HepG2 (cell line): ENCODE measurements around the gene LTA4H.

Experiments used
- CREB1 ChIP-seq, 2 experiments: fragments of 450-650 bp in 1 of 2; IDR thresholded peaks; 2 replicates each; pipeline ENCODE4 v1.6.1; 2016 to 2017; ENCODE audit warnings: control low read depth in 1 of 2, mild to moderate bottlenecking in 1 of 2, missing compliant biosample characterization in 1 of 2, missing genetic modification characterization in 1 of 2
- ELF4 ChIP-seq: sonication (generic); formaldehyde crosslinking; IDR thresholded peaks from 2 replicates; pipeline ENCODE4 v1.5.0; 2020; ENCODE audit warnings: missing genetic modification reagents, mild to moderate bottlenecking, moderate library complexity, borderline replicate concordance
- ETS1 ChIP-seq: sonication (generic); formaldehyde crosslinking; IDR thresholded peaks from 2 replicates; pipeline ENCODE4 v1.4.0; 2020; ENCODE audit warnings: missing genetic modification reagents
- FOXK1 ChIP-seq: sonication (generic); formaldehyde crosslinking; IDR thresholded peaks from 2 replicates; pipeline ENCODE4 v1.4.0; 2020; ENCODE audit warnings: low read depth, missing genetic modification reagents, borderline replicate concordance
- IKZF4 ChIP-seq: sonication (generic); formaldehyde crosslinking; IDR thresholded peaks from 2 replicates; pipeline ENCODE4 v1.5.1; 2020; ENCODE audit warnings: borderline replicate concordance, mild to moderate bottlenecking, low read depth, missing genetic modification reagents; ENCODE audit errors: not compliant biosample characterization
- IRF1 ChIP-seq: sonication (generic); formaldehyde crosslinking; IDR thresholded peaks from 2 replicates; pipeline ENCODE4 v1.4.0; 2020; ENCODE audit warnings: low read depth, mild to moderate bottlenecking, missing genetic modification reagents
- RXRA ChIP-seq: sonication (generic); formaldehyde crosslinking; IDR thresholded peaks from 2 replicates; pipeline ENCODE4 v1.5.1; 2020; ENCODE audit warnings: missing genetic modification reagents
- ZNF205 ChIP-seq: IDR thresholded peaks from 2 replicates; pipeline ENCODE4 v1.6.1; 2018; ENCODE audit warnings: missing biosample characterization, missing genetic modification reagents
- ZNF557 ChIP-seq: sonication (generic); formaldehyde crosslinking; IDR thresholded peaks from 2 replicates; pipeline ENCODE4 v1.4.0; 2020; ENCODE audit warnings: missing genetic modification reagents
- ZNF660 ChIP-seq: sonication (generic); formaldehyde crosslinking; IDR thresholded peaks from 2 replicates; pipeline ENCODE4 v1.5.1; 2020; ENCODE audit warnings: mild to moderate bottlenecking, low read depth, missing genetic modification reagents, borderline replicate concordance

DNA sequence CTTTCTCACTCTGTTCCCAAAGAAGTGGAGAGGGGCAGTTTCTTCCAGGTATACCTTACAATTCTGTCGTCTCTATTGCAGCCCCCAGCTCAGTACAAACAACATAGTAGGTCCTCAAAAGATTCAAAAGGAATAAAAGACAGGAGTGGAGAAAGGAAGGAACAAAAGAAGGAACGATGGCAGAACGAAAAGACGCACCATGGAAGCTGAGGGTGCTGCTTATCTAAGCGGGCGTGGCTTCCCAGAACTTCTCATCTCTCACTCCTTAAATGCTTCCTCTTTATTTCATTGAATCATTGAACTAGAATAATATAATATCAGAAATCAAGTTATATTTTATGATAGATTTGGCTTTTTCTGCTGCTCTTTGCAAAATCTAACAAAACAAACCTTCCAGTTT is 13.7 kb upstream of the LTA4H start:
- TF ChIP-seq ELF4 (no peak), ZNF660 (CRISPR knock-in tag) (no peak), IKZF4 (CRISPR knock-in tag) (no peak), RXRA (CRISPR knock-in tag) (no peak), ZNF557 (CRISPR knock-in tag) (no peak), FOXK1 (CRISPR knock-in tag) (no peak), IRF1 (no peak), CREB1 (IDR thresholded peaks at IDR 0.05) (no peak), CREB1 (CRISPR knock-in tag; IDR thresholded peaks at IDR 0.05) (no peak), ZNF205 (no peak), ETS1 (CRISPR knock-in tag) (no peak)
